ENCODE measurements around the gene CFAP46. TPM values are rescaled to one million over a fixed set of nuclear protein-coding genes. Genes with fewer than 3 reads are reported as not detected.

The CFAP46 gene
- total and polyA plus RNA-seq, 2 of the 4 experiments (the other 2 are of a cell fraction): 1.3 to 1.8 TPM

GRCh38 chr10:132910901-132911785 is 31.2 kb downstream of the CFAP46 start:
- Histone ChIP-seq H2BK5ac (ENCODE audit: low read depth, low read length, poor library complexity, severe bottlenecking) (no peak overlapping the region), H4K5ac (ENCODE audit: low read depth, low read length) (no peak overlapping the region), H3K27me3 (ENCODE audit: control insufficient read depth, insufficient read depth, low read length) (no peaks in the 10 kb centered on the region; the same call in 1 of the 2 replicates), H4K91ac (ENCODE audit: insufficient read depth, low read depth, low read length) (no peak overlapping the region), H3K18ac (ENCODE audit: low read depth, low read length) (no peak overlapping the region), H2AK5ac (ENCODE audit: low read depth, low read length) (no peak overlapping the region), H4K20me1 (ENCODE audit: insufficient read depth, low read length) (no peaks in the 10 kb centered on the region), H4K8ac (ENCODE audit: low read depth in 2 of 2, low read length in 2 of 2) (no peak overlapping the region), H3K14ac (replicated peaks; ENCODE audit: low read depth, low read length) (no peak overlapping the region), H3K4me3 (ENCODE audit: insufficient read depth, low read depth, low read length) (no peak overlapping the region), H2BK15ac (ENCODE audit: low read depth, low read length) (no peak overlapping the region), H3K23ac (ENCODE audit: low read depth, low read length) (no peak overlapping the region), H2AFZ (replicated peaks; ENCODE audit: low read length, poor library complexity) (no peak overlapping the region), H3K4ac (ENCODE audit: low read depth, low read length) (no peak overlapping the region), H3K4me1 (ENCODE audit: control insufficient read depth, insufficient read depth, low read length) (no peaks in the 10 kb centered on the region), H3K9me1 (ENCODE audit: insufficient read depth, low read length) (no peaks in the 10 kb centered on the region), H2BK20ac (ENCODE audit: low read depth, low read length) (no peak overlapping the region), H3K36me3 (ENCODE audit: control insufficient read depth, insufficient read depth, low read length) (no peaks in the 10 kb centered on the region), H3K9me3 (ENCODE audit: control insufficient read depth, insufficient read depth, low read length) (no peaks in the 10 kb centered on the region), H3K27ac (ENCODE audit: insufficient read depth, low read length) (no peak overlapping the region), H3K56ac (ENCODE audit: extremely low read depth, insufficient read depth, low read length) (no peak overlapping the region), H2AK9ac (replicated peaks; ENCODE audit: low read depth, low read length, poor library complexity) (no peak overlapping the region), H3K9ac (ENCODE audit: low read depth, low read length) (no peak overlapping the region), H2BK120ac (ENCODE audit: low read depth, low read length) (no peak overlapping the region), H3K4me2 (ENCODE audit: low read depth, low read length) (no peak overlapping the region), H3K79me1 (ENCODE audit: low read depth in 1 of 2, low read length in 2 of 2) (no peaks in the 10 kb centered on the region)
- POLR2A ChIA-PET (ENCODE audit: unreplicated experiment): no interaction called here
- no peak for TF ChIP-seq RFX5 (IDR thresholded peaks at IDR 0.05; ENCODE audit: low read depth, low read length)
- no peak for TF ChIP-seq MAFK (IDR thresholded peaks at IDR 0.05; ENCODE audit: low read depth, low read length)
- TF ChIP-seq RAD21 (IDR thresholded peaks at IDR 0.05; ENCODE audit: low read length): no peak
- TF ChIP-seq MAZ (IDR thresholded peaks at IDR 0.05; ENCODE audit: borderline replicate concordance, low read depth, low read length): no peak
- in situ Hi-C loops (cut with MboI; ENCODE audit: low sequenced_read_pairs) (no loop called here), dilution Hi-C loops (cut with HindIII; ENCODE audit: low sequenced_read_pairs, unreplicated experiment) (no loop called here), intact Hi-C loops (cut with micrococcal nuclease) (no loop called here)
- WGBS, 2 experiments (ENCODE audit: extremely low coverage in 2 of 2, insufficient read length in 1 of 2): 69% methylated on average over 14 of the region's 37 CpGs; no CpG with 5 or more reads in 1 of the 2 experiments
- no TSS peak for BruUV-seq (replicated peaks)
- CTCF ChIA-PET: no interaction called here
- ATAC-seq (ENCODE audit: low read depth) (no peak; the same call in 1 of the 2 replicates), DNase-seq (no peak)
